Measurements from ENCODE around the gene MT1A.

DNA sequence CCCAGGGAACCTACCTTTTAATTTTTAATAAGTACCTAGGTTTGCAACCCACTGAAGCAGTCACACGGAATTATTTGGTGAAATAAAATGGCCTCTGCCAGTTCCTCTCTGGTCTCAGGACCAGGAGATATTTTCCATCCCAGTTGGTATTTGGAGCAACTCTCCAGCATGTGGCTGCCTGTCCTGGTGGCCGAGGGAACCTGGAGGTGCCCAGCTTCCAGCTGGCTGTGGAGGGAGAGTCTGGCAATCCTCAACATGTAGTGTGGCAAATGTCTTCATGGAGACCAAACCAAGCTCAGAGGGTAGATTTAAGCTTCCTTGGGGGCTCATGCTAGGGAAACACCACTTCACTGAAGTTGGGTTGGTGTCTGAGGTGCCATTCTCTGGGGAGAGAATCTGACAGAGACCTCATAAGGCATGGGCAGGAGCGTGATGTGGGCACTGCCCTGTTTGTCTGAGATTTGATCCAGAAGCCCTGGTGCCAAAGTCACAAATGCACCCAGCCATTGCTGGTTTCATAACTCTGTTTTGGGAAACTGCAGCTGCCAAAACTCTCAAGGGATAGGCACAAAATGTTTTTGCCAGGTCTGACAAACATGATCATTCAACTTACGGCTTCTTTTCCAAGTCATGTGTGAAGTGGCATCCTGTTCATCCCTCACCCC lies 46.6 kb downstream of the MT1A start:
- TF ChIP-seq CTCF (IDR thresholded peaks at IDR 0.05) (no peak), POLR2A (IDR thresholded peaks at IDR 0.05) (no peak), EP300 (IDR thresholded peaks at IDR 0.05) (no peak)
